ENCODE results near the gene AGPAT4.

- no peak for TF ChIP-seq POLR2A (IDR thresholded peaks at IDR 0.05)
- no peak for TF ChIP-seq CTCF (IDR thresholded peaks at IDR 0.05)
Observed at GRCh38 chr6:161266513-161267230, 7.2 kb downstream of the AGPAT4 start.
